ENCODE measurements around the gene RIC8B.
A peak's percentile ranks its signal among the peaks of the same experiment; 100 is the strongest.
"Not testable (repeated sequence)": the region's sequence is repeated elsewhere in the genome, so short reads cannot be mapped to it uniquely, and the experiment has no call there.

Gene RIC8B, protein sequence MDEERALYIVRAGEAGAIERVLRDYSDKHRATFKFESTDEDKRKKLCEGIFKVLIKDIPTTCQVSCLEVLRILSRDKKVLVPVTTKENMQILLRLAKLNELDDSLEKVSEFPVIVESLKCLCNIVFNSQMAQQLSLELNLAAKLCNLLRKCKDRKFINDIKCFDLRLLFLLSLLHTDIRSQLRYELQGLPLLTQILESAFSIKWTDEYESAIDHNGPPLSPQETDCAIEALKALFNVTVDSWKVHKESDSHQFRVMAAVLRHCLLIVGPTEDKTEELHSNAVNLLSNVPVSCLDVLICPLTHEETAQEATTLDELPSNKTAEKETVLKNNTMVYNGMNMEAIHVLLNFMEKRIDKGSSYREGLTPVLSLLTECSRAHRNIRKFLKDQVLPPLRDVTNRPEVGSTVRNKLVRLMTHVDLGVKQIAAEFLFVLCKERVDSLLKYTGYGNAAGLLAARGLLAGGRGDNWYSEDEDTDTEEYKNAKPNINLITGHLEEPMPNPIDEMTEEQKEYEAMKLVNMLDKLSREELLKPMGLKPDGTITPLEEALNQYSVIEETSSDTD

DNA sequence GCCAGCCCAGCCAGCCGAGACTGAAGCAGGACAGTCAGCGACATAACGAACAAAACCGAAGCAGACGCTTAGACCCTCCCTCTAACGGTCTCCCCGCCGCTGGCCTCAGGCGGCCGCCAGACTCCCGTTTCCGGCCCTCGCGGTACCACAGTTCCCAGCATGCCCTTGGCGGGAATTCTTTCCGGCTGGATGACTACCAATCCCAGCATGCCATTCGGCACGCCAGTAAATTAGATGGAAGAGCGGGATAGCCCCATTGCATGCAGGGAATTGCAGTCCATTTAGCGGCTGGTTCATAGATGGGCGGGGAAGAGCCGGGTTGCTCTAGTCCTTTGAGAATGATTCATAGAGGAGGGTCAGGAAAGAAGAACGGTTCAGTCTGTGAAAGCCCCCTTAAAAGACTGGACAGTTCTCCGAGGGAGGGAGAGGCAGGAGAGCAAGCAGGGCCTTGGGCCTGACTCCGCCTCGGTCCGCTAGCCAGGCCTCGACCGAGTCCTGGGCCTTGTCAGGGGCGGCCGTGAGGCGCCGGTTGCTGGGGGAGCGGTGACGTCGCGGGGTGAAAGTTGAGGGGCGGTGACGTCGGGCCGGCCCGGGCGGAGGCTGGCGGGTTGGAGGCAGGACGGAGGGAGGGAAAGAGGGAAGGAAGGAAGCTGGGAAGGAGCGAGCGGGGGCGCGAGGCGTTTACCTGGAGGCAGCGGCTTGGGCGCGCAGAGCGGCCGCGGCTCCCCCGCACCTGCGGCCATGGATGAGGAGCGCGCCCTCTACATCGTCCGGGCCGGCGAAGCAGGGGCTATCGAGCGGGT lies at the start of gene RIC8B:
Gene RIC8B, plus strand, starts transcription at position 678 of the 803 bp plus-strand sequence. Its CDS starts 64 bp downstream, at position 742.
- TF ChIP-seq, protein P1, sequence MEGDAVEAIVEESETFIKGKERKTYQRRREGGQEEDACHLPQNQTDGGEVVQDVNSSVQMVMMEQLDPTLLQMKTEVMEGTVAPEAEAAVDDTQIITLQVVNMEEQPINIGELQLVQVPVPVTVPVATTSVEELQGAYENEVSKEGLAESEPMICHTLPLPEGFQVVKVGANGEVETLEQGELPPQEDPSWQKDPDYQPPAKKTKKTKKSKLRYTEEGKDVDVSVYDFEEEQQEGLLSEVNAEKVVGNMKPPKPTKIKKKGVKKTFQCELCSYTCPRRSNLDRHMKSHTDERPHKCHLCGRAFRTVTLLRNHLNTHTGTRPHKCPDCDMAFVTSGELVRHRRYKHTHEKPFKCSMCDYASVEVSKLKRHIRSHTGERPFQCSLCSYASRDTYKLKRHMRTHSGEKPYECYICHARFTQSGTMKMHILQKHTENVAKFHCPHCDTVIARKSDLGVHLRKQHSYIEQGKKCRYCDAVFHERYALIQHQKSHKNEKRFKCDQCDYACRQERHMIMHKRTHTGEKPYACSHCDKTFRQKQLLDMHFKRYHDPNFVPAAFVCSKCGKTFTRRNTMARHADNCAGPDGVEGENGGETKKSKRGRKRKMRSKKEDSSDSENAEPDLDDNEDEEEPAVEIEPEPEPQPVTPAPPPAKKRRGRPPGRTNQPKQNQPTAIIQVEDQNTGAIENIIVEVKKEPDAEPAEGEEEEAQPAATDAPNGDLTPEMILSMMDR (IDR thresholded peaks at IDR 0.05; ENCODE audit: low read depth, low read length): no peak
- peak within 1 kb of the TSS; percentile 96 for H3K4me3 ChIP-seq (ENCODE audit: low read depth, low read length)

DNA sequence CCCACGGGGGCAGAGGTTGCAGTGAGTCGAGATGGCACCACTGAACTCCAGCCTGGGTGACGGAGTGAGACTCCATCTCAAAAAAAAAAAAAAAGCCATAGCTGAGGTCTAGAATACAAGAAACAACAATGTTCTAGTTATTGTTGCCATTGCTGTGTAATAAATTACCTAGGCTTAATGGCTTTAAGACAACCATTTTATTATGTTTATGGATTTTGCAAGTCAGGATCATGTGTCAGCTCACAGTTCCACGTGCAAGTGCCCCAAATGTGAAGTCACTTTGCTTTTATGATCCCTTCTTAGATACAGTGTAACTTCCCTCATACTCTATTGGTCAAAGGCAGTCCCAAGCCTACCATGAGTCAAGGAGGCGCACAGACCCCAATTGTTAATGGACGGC lies 49.5 kb upstream of the RIC8B start:
- no peak overlapping the region for H3K4me3 ChIP-seq (ENCODE audit: low read depth, low read length)
- TF ChIP-seq, protein P1 (IDR thresholded peaks at IDR 0.05; ENCODE audit: low read depth, low read length): no peak

DNA sequence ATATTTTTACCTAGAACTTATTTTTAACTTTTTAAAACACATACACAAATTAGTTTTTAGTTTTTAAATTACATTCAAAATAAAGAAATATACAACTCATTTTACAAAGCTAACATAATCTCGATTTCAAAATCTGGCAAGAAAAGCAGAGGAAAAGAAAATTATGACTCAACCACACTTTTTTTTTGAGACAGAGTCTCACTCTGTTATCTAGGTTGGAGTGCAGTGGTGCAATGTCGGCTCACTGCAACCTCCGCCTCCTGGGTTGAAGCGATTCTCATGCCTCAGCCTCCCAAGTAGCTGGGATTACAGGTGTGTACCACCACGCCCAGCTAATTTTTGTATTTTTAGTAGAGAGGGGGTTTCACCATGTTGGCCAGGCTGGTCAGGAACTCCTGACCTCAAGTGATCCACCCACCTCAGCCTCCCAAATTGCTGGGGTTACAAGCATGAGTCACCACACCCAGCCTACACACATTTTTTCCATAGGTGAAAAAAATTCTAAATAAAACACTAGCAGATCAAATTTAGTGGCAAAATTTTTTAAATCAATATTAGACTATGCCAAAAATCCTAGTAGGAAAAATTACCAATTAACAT lies 47.8 kb upstream of the RIC8B start:
- not testable (repeated sequence) for H3K4me3 ChIP-seq (ENCODE audit: low read depth, low read length)

DNA sequence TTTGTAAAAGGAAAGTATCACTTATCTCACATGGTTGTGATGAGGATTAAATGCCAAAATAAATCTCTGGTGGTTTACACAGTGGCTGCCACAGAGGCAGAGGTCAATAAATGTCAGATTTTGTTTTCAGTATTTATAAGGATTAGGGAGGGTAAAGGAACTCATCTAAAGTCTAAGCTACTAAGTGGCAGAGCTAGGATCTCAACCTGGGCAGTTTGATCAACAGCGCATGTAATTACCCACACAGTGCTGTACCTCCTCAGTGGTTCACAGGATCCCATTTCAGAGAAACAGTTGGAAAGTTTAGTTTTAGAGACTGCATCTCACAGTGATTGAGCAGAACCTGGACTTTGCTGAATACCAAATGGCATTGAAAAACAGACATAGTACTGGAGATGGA lies 44.9 kb upstream of the RIC8B start:
- TF ChIP-seq, protein P1 (IDR thresholded peaks at IDR 0.05; ENCODE audit: low read depth, low read length): no peak
- H3K4me3 ChIP-seq (ENCODE audit: low read depth, low read length): no peak overlapping the region

DNA sequence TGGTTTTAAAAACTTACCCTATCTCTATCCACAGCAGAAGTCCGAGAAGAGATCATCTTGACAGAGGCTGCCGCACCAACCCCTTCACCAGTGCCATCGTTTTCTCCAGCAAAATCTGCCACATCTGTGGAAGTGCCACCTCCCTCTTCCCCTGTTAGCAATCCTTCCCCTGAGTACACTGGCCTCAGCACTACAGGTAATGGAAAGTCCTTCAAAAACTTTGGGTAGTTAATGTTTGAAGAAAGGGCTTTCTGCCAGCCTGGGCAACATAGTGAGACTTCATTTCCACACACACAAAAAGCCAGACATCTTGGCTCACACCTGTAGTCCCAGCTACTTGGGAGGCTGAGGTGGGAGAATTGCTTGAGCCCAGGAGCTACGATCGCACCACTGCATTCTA lies 41.6 kb upstream of the RIC8B start:
- no peak overlapping the region for H3K4me3 ChIP-seq (ENCODE audit: low read depth, low read length)
- TF ChIP-seq, protein P1 (IDR thresholded peaks at IDR 0.05; ENCODE audit: low read depth, low read length): no peak

DNA sequence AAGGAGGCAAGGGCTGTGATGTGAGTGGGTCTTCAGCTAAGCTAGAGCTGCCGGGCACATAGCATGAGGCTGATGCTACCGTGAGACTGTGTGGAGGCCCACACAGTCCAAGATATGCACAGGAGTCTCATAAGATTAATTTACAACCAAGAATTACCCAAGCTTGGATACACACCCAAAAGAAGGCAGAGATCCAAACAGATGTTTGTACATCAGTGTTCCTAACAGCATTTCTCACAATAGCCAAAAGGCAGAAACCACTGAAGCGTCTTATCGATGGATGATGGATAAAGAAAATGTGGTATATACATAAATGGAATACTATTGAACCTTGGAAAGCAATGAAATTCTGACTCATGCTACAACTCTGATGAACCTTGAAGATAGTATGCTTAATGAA lies 40.8 kb upstream of the RIC8B start:
- TF ChIP-seq, protein P1 (IDR thresholded peaks at IDR 0.05; ENCODE audit: low read depth, low read length): no peak

DNA sequence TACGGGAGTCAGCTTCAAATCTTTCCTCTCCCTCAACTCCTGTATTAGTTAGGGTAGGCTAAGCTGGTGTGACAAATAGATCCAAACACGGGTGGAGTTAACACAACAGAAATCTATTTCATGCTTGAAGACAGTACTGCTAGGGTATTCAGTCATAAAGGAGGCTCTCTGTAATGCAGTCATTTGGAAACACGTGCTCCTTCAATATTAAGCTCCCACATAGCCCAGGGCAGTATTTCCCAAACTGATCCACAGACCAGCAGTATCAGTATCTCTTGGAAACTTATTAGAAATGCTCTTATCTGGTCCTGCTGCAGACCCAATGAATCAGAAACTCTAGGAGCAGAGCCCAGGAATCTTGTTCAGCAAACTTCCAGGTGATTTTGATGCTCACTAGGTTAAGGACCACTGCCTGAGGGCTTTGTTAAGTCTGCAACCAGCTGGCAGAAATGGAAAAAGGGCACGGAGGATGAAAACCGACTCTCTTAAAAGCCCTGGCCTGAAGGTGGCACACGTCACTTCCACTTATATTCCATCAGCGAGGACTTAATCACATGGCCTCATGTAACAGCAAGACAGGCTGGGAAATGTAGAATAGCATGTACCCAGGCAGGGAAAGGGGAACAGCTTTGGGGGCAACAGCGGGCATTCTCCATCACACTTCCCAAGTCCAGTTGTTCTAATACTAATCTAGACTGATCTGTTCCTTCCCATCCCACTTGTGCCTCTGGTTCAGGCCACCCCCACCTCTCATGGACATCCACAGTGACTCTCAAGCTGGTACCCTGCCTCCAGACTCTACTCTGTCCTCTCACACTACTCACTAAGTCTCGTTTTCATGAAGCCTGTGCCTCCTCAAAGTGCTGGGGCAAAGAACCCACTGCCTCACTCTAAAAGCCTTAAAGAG lies 38.2 kb upstream of the RIC8B start:
- TF ChIP-seq, protein P1 (IDR thresholded peaks at IDR 0.05; ENCODE audit: low read depth, low read length): no peak
- no peak overlapping the region for H3K4me3 ChIP-seq (ENCODE audit: low read depth, low read length)

More for the DNA sequence above, 40.8 kb upstream of the RIC8B start:
- no peak overlapping the region for H3K4me3 ChIP-seq (ENCODE audit: low read depth, low read length)
